Heart right ventricle (tissue), 16 donors: ENCODE results near the gene HTR2B. TPM values are rescaled to one million over a fixed set of nuclear protein-coding genes. Genes with fewer than 3 reads are reported as not detected.
"Not testable (repeated sequence)": the region's sequence is repeated elsewhere in the genome, so short reads cannot be mapped to it uniquely, and the experiment has no call there.

Experiments used
- ATAC-seq, 8 donors: fragments of 200-7000 bp; cut with Tn5 transposase; one replicate each; pipeline ENCODE4 v1.9.1; 2020; ENCODE audit warnings: mild to moderate bottlenecking in 8 of 8, moderate library complexity in 8 of 8, moderate number of reproducible peaks in 1 of 8
- DNase-seq, 2 donors: peaks; one replicate each; pipeline ENCODE4 v3.0.0-alpha.2; 2020
- H3K27ac ChIP-seq, 10 donors: fragments of 200-600 bp; sonication (generic) in 2 of 10; one replicate each; pipeline versions ENCODE4 v1.5.0 to v1.8.0; 2020 to 2022; ENCODE audit warnings: mild to moderate bottlenecking in 3 of 10
- H3K27me3 ChIP-seq, 7 donors: fragments of 200-600 bp; one replicate each; pipeline ENCODE4 v1.8.0; 2021 to 2022; ENCODE audit warnings: mild to moderate bottlenecking in 2 of 7
- H3K36me3 ChIP-seq, 9 donors: fragments of 200-600 bp; sonication (generic) in 1 of 9; one replicate each; pipeline versions ENCODE4 v1.5.0 to v1.8.0; 2020 to 2022; ENCODE audit warnings: mild to moderate bottlenecking in 2 of 9
- H3K4me1 ChIP-seq, 9 donors: fragments of 200-600 bp; sonication (generic) in 1 of 9; one replicate each; pipeline versions ENCODE4 v1.5.0 to v1.8.0; 2020 to 2022; ENCODE audit warnings: mild to moderate bottlenecking in 4 of 9
- H3K4me3 ChIP-seq, 10 donors: fragments of 200-600 bp; sonication (generic) in 2 of 10; one replicate each; pipeline versions ENCODE4 v1.5.0 to v1.8.0; 2020 to 2022; ENCODE audit warnings: mild to moderate bottlenecking in 7 of 10, moderate library complexity in 2 of 10
- H3K9me3 ChIP-seq, 11 donors: fragments of 200-600 bp in 10 of 11; sonication (generic) in 2 of 11; one replicate each; pipeline versions ENCODE4 v1.5.0 to v1.8.0; 2013 to 2022; ENCODE audit warnings: mild to moderate bottlenecking in 2 of 11, control low read depth in 1 of 11, moderate library complexity in 1 of 11
- WGBS, 2 donors: extraction: QIAGEN DNeasy Blood & Tissue Kit; methylation state at CpG; one replicate each; pipeline ENCODE4 v1.1.7; 2013; ENCODE audit warnings: inconsistent platforms in 1 of 2; 5-methylcytosine and 5-hydroxymethylcytosine counted together
- intact Hi-C, 10 donors: fragments of 100-400 bp; cut with DNase I; formaldehyde crosslinking; loops; one replicate each; pipeline versions ENCODE4 v1.11.1 to v1.14.2; 2022
- polyA plus RNA-seq, 2 donors: library from polyadenylated mRNA; stranded (reverse); fragments of 200-250 nt; gene quantifications; one replicate each; pipeline ENCODE4 v1.2.3, GENCODE V29; 2013
- total RNA-seq, 10 donors: library from RNA; stranded (reverse); fragmentation: NEBNext Ultra II Directional in 3 of 10; extraction: Animal tissue kit (Norgen Biotek cat#: 25700) in 3 of 10; gene quantifications; one replicate each; pipeline versions ENCODE4 v1.2.1 to v1.2.4, GENCODE V29; 2021 to 2023
- TF ChIP-seq, protein P1 (sequence below), 9 donors: fragments of 200-600 bp; sonication (generic) in 2 of 9; IDR thresholded peaks; one replicate each; pipeline versions ENCODE4 v1.5.0 to v1.8.0; 2021 to 2022; ENCODE audit warnings: antibody characterized with exemption in 9 of 9, mild to moderate bottlenecking in 5 of 9, moderate library complexity in 1 of 9
- donor health status: Arrhythmogenic right ventricular cardiomyopathy.
- donor health status: ischemic (EF 13 %, LVEDD 7.1; RV severe dilation, severe dysfunction).
- donor health status: healthy with polysubstance abuse.
- donor health status: DM: no; HTN: yes; CAD: no.
- donor health status: DM: no; HTN: no; CAD: no.
- donor health status: ischemic (EF 25% LVEDD 6.9; RV normal size, moderate dysfunction).
- donor health status: ischemic (EF 25% LVEDD 5.7; RV mildly dilated, moderate dysfunction).
- donor health status: healthy.
- donor health status: DM: yes; HTN: yes; CAD: no.
- donor health status: Ischemic cardiomyopathy.
- donor health status: ischemic (EF 35%, LVEDD 5.7; RV mildly dilated, moderate dysfunction).
- donor health status: nonischemic (EF 11% LVEDD 7.7; RV severe dilation, severe dysfunction).
- donor health status: DM: yes; HTN: yes; CAD: no.
- donor health status: PGD.
- donor health status: ischemic (EF 29% LVEDD 5.4; RV normal size, mild dysfunction).
- donor health status: nonischemic (EF 23%, LVEDD 6.1; RV moderate dilation, normal function).

HTR2B gene
- total and polyA plus RNA-seq, 12 donors = 0.10 to 2.7 (median 0.71) TPM; not detected in 1

DNA sequence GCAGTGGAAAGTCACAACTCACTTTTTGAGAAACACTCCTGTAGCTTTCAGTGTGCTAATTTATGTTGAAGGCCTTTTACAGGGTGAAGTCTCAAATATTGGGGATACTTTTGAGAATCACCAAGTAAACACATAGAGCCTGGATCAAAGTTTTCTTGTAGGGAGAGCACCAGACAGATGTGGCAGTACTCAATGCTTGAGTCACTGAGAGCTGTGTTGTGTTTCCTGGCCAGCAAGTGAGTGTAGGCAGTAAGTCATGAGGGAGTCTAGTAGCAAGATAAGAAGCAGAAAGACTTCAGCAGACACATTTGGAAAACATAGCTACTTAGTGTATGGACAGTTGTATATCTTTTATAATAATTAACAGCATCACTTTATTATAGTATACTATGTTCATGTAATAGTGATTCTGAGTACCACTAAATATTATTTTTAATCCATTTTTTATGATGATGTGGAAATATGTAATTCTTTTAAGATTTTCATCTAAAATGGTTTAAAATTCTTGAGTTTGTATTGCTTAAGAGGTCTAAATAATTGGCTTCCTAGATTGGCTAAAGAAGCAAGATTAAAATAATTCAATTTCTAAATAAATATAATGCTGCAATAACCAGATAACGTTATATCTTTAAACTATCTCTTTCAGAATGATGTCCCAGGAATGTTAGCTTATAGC lies 55.3 kb downstream of the HTR2B start:
- DNase-seq = no peak
- TF ChIP-seq, protein P1, sequence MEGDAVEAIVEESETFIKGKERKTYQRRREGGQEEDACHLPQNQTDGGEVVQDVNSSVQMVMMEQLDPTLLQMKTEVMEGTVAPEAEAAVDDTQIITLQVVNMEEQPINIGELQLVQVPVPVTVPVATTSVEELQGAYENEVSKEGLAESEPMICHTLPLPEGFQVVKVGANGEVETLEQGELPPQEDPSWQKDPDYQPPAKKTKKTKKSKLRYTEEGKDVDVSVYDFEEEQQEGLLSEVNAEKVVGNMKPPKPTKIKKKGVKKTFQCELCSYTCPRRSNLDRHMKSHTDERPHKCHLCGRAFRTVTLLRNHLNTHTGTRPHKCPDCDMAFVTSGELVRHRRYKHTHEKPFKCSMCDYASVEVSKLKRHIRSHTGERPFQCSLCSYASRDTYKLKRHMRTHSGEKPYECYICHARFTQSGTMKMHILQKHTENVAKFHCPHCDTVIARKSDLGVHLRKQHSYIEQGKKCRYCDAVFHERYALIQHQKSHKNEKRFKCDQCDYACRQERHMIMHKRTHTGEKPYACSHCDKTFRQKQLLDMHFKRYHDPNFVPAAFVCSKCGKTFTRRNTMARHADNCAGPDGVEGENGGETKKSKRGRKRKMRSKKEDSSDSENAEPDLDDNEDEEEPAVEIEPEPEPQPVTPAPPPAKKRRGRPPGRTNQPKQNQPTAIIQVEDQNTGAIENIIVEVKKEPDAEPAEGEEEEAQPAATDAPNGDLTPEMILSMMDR (IDR thresholded peaks at IDR 0.05) = no peak
- WGBS, 2 donors = 88 to 96% methylated on average over 1 of the region's 1 CpG
- Histone ChIP-seq H3K27me3 (no peaks in the 10 kb centered on the region), H3K36me3 (peaks cover 0 to 100% (median 36%) of the 10 kb centered on the region in 9 donors), H3K9me3 (no peaks in the 10 kb centered on the region), H3K4me3 (no peak overlapping the region), H3K4me1 (no peaks in the 10 kb centered on the region), H3K27ac (no peak overlapping the region)
- intact Hi-C loops = no loop called here
- ATAC-seq = no peak

GRCh38 chr2:231068525-231069222 lies 56.2 kb downstream of the HTR2B start:
- no peak for DNase-seq

GRCh38 chr2:231067531-231067930 lies 57.3 kb downstream of the HTR2B start:
- WGBS, 2 donors = 91 to 93% methylated on average over 8 of the region's 8 CpGs
- H3K27ac ChIP-seq, ATAC-seq, H3K4me1 ChIP-seq, H3K9me3 ChIP-seq, H3K27me3 ChIP-seq, intact Hi-C loops, DNase-seq, H3K4me3 ChIP-seq: not testable (repeated sequence)
- peaks cover 0 to 100% (median 43%) of the 10 kb centered on the region in 9 donors for H3K36me3 ChIP-seq

More at GRCh38 chr2:231068525-231069222, 56.2 kb downstream of the HTR2B start:
- Histone ChIP-seq H3K4me3 (no peak overlapping the region), H3K4me1 (no peaks in the 10 kb centered on the region), H3K27me3 (no peaks in the 10 kb centered on the region), H3K27ac (no peak overlapping the region), H3K36me3 (peaks cover 0 to 100% (median 34%) of the 10 kb centered on the region in 9 donors), H3K9me3 (no peaks in the 10 kb centered on the region)
- TF ChIP-seq, protein P1 (IDR thresholded peaks at IDR 0.05) = no peak
- intact Hi-C loops = no loop called here
- WGBS, 2 donors = 95 to 96% methylated on average over 5 of the region's 5 CpGs
- no peak for ATAC-seq

DNA sequence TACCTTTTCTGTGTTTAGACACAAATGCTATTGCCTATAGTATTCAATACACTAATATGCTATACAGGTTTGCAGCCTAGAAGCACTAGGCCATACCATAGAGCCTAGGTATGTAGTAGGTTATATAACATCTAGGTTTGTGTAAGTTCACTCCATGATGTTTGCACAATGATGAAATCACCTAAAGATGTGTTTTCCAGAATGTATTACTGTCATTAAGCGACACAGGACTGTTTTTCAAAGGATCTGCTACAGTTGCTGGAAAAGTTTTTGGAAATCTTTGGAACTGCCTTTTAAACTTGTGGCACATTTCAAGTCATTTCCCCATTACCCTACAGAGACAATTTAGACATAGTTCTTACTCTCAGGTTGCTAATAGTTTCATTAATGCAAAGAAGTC lies 58.9 kb downstream of the HTR2B start:
- peaks cover 0 to 4% (median 0%) of the 10 kb centered on the region in 9 donors for H3K4me1 ChIP-seq
- DNase-seq (no peak), ATAC-seq (no peak)
- H3K9me3 ChIP-seq = no peaks in the 10 kb centered on the region
- peaks cover 0 to 100% (median 41%) of the 10 kb centered on the region in 9 donors for H3K36me3 ChIP-seq
- no peaks in the 10 kb centered on the region for H3K27me3 ChIP-seq
- intact Hi-C loops = no loop called here
- TF ChIP-seq, protein P1 (IDR thresholded peaks at IDR 0.05) = no peak
- WGBS, 2 donors = 98 to 100% methylated on average over 1 of the region's 1 CpG
- H3K4me3 ChIP-seq = no peak overlapping the region
- H3K27ac ChIP-seq = no peak overlapping the region

- ATAC-seq = no peak
- H3K9me3 ChIP-seq = no peaks in the 10 kb centered on the region
- intact Hi-C loops = no loop called here
- no peak overlapping the region for H3K27ac ChIP-seq
- H3K4me3 ChIP-seq = no peak overlapping the region
- peaks cover 7 to 29% (median 18%) of the 10 kb centered on the region in 9 donors for H3K4me1 ChIP-seq
- TF ChIP-seq, protein P1 (IDR thresholded peaks at IDR 0.05) = no peak
- H3K36me3 ChIP-seq = peaks cover 0 to 77% (median 32%) of the 10 kb centered on the region in 9 donors
- DNase-seq = no peak
- WGBS, 2 donors = 96 to 98% methylated on average over 1 of the region's 1 CpG
- H3K27me3 ChIP-seq = no peaks in the 10 kb centered on the region
These were observed 61.5 kb downstream of the HTR2B start for GRCh38 chr2:231063347-231063746.
